ENCODE results near the gene ANKRD10.
A peak's percentile ranks its signal among the peaks of the same experiment; 100 is the strongest.

Gene ANKRD10

GRCh38 chr13:110924639-110924934 lies 9.7 kb upstream of the ANKRD10 start:
- H3K4me1 ChIP-seq (ENCODE audit: control insufficient read depth, insufficient read depth, low read length), result peaks cover 3% of the 10 kb centered on the region; the same call in 1 of the 2 replicates
- no peak overlapping the region for H3K27ac ChIP-seq (ENCODE audit: low read depth, low read length)
- no peaks in the 10 kb centered on the region for H3K27me3 ChIP-seq (ENCODE audit: control insufficient read depth, insufficient read depth, low read length)

DNA sequence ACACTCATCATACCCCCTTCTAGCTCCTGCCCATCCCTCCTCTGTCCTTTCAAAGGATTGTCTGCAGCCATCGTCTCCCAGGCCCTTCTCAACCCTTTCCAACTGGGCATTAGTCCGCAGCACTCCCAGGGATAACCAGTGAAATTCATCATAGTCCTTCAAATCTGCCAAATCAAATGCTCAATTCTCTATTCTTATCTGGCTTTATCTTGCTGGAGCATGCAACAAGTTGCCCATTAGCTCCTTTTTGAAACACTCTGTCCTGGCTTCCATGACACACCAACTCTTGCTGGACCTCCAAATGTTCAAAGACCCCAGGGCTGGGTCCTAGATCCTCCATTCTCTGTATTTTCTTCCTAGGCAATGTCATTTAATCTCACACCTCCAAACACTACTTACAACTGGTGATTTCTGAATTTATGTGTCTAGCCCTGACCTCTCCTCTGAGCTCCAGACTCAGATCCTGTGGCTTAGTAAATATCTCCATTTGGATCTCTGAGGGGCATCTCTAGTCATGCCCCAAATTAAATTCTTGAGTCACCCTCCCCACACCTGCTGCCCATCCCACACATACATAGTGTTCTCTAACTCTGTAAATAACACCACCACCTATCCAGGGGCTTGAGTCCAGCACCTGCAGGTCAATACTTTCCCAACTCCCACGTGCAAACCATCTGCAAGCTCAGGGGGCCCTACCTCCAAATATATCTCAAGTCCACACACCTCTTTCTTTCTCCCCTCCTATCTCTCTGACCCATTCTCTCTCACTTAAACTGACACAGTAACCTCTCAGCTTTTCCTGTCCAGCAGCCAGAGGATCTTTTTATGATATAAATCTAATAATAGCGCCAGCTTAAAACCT lies 9.1 kb upstream of the ANKRD10 start:
- H3K36me3 ChIP-seq (ENCODE audit: control insufficient read depth, insufficient read depth, low read length), result no peaks in the 10 kb centered on the region
- no peak overlapping the region for H3K9ac ChIP-seq (ENCODE audit: low read depth, low read length)
- no peaks in the 10 kb centered on the region for H3K27me3 ChIP-seq (ENCODE audit: control insufficient read depth, insufficient read depth, low read length)
- no peaks in the 10 kb centered on the region for H3K9me3 ChIP-seq (ENCODE audit: control insufficient read depth, insufficient read depth, low read length)
- no peak overlapping the region for H3K27ac ChIP-seq (ENCODE audit: low read depth, low read length)
- peaks cover 3% of the 10 kb centered on the region; the same call in 1 of the 2 replicates for H3K4me1 ChIP-seq (ENCODE audit: control insufficient read depth, insufficient read depth, low read length)
- no peak overlapping the region for H3K4me3 ChIP-seq (ENCODE audit: low read depth, low read length)

More at GRCh38 chr13:110924639-110924934, 9.7 kb upstream of the ANKRD10 start:
- Histone ChIP-seq H3K9me3 (ENCODE audit: control insufficient read depth, insufficient read depth, low read length) (no peaks in the 10 kb centered on the region), H3K36me3 (ENCODE audit: control insufficient read depth, insufficient read depth, low read length) (no peaks in the 10 kb centered on the region), H3K9ac (ENCODE audit: low read depth, low read length) (no peak overlapping the region), H3K4me3 (ENCODE audit: low read depth, low read length) (no peak overlapping the region)

DNA sequence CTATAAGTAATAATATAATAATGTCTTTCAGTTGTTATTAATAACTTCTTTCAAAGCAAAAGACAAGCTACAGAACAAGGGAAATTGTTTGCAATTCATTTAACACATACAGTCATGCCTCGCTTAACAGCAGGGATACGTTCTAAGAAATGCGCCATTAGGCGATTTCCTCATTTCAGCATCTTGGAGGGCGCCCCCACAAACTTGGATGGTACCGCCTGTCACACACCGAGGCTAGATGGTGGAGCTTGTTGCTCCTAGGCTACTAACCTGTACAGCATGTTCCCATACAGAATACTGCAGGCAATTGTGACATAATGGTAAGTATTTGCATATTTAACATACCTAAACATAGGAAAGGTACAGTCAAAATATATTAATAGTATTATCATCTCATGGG lies 8.2 kb upstream of the ANKRD10 start:
- no peak overlapping the region for H3K27ac ChIP-seq (ENCODE audit: low read depth, low read length)
- no peaks in the 10 kb centered on the region for H3K27me3 ChIP-seq (ENCODE audit: control insufficient read depth, insufficient read depth, low read length)
- H3K9ac ChIP-seq (ENCODE audit: low read depth, low read length), result no peak overlapping the region
- no peaks in the 10 kb centered on the region for H3K9me3 ChIP-seq (ENCODE audit: control insufficient read depth, insufficient read depth, low read length)
- H3K4me3 ChIP-seq (ENCODE audit: low read depth, low read length), result no peak overlapping the region
- H3K36me3 ChIP-seq (ENCODE audit: control insufficient read depth, insufficient read depth, low read length), result no peaks in the 10 kb centered on the region
- peaks cover 3% of the 10 kb centered on the region; the same call in 1 of the 2 replicates for H3K4me1 ChIP-seq (ENCODE audit: control insufficient read depth, insufficient read depth, low read length)

DNA sequence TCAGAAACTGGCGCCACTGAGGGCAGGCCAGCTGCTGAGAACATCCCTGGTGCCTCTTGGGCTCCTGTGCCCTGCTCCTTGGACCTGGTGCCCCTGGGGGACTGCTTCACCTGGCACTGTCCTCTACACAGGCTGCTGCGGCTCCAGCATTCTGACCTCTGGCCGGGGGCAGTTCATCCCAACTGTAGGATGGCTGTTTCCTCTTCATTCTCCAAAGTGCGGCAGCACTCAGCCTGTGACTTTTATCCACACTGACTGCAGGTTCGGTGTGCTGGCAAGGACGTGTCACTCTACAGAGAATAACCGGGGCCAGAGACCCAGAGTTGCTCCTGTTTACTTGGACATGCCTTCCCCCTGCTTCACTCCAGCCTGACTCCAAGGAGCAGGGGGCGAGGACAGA lies 7.6 kb upstream of the ANKRD10 start:
- no peak overlapping the region for H3K9ac ChIP-seq (ENCODE audit: low read depth, low read length)
- no peak overlapping the region for H3K27ac ChIP-seq (ENCODE audit: low read depth, low read length)
- no peaks in the 10 kb centered on the region for H3K9me3 ChIP-seq (ENCODE audit: control insufficient read depth, insufficient read depth, low read length)
- H3K36me3 ChIP-seq (ENCODE audit: control insufficient read depth, insufficient read depth, low read length), result no peaks in the 10 kb centered on the region
- H3K4me3 ChIP-seq (ENCODE audit: low read depth, low read length), result no peak overlapping the region
- no peaks in the 10 kb centered on the region for H3K27me3 ChIP-seq (ENCODE audit: control insufficient read depth, insufficient read depth, low read length)
- peaks cover 3% of the 10 kb centered on the region; the same call in 1 of the 2 replicates for H3K4me1 ChIP-seq (ENCODE audit: control insufficient read depth, insufficient read depth, low read length)

GRCh38 chr13:110921695-110922094 lies 6.8 kb upstream of the ANKRD10 start:
- Histone ChIP-seq H3K27ac (ENCODE audit: low read depth, low read length) (no peak overlapping the region), H3K9me3 (ENCODE audit: control insufficient read depth, insufficient read depth, low read length) (no peaks in the 10 kb centered on the region)

DNA sequence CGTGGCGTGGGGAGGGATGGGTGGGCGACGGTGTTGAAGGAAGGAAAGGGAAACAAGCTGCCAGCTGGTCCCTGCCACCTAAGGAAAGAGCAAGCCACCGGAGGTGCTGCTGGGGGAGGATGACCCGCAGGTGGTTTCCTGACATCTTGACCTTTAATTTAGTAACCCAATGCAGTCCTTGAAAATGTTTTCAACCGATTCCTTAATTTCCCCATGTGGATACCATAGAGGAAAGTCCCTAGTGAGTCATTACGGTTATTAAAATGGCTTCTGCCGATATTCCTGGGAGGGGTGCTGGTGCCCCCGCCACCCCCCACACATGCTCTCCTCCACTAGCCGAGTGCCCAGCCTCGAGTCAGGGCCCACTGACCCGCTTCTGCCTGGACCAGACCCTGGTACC lies 6.3 kb upstream of the ANKRD10 start:
- Histone ChIP-seq H3K9ac (ENCODE audit: low read depth, low read length) (no peak overlapping the region), H3K27ac (ENCODE audit: low read depth, low read length) (no peak overlapping the region), H3K4me3 (ENCODE audit: low read depth, low read length) (no peak overlapping the region), H3K9me3 (ENCODE audit: control insufficient read depth, insufficient read depth, low read length) (no peaks in the 10 kb centered on the region), H3K27me3 (ENCODE audit: control insufficient read depth, insufficient read depth, low read length) (no peaks in the 10 kb centered on the region), H3K4me1 (ENCODE audit: control insufficient read depth, insufficient read depth, low read length) (peaks cover 6% of the 10 kb centered on the region), H3K36me3 (ENCODE audit: control insufficient read depth, insufficient read depth, low read length) (no peaks in the 10 kb centered on the region)

More at GRCh38 chr13:110921695-110922094, 6.8 kb upstream of the ANKRD10 start:
- no peaks in the 10 kb centered on the region for H3K36me3 ChIP-seq (ENCODE audit: control insufficient read depth, insufficient read depth, low read length)
- peaks cover 3% of the 10 kb centered on the region; the same call in 1 of the 2 replicates for H3K4me1 ChIP-seq (ENCODE audit: control insufficient read depth, insufficient read depth, low read length)
- H3K4me3 ChIP-seq (ENCODE audit: low read depth, low read length), result no peak overlapping the region
- no peak overlapping the region for H3K9ac ChIP-seq (ENCODE audit: low read depth, low read length)
- H3K27me3 ChIP-seq (ENCODE audit: control insufficient read depth, insufficient read depth, low read length), result no peaks in the 10 kb centered on the region

DNA sequence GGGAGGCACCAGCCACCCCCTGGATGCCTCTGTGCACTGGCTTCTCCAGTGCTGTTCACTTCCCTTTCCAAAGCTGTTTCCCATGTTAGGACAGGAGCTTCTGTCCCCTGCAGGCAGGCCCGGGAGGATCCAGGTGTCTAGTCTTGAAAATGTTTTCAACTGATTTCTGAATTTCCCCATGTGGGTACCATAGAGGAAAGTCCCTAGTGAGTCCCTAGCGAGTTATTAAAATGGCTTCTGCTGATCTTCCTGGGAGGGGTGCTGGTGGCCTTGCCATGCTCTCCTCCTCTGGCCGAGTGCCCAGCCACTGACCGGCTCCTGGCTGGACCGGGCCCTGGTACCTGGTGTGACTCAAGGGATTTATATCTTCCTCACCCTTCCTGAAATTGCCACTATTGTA lies 5.2 kb upstream of the ANKRD10 start:
- Histone ChIP-seq H3K4me3 (ENCODE audit: low read depth, low read length) (no peak overlapping the region), H3K27me3 (ENCODE audit: control insufficient read depth, insufficient read depth, low read length) (no peaks in the 10 kb centered on the region), H3K9ac (ENCODE audit: low read depth, low read length) (no peak overlapping the region), H3K36me3 (ENCODE audit: control insufficient read depth, insufficient read depth, low read length) (no peaks in the 10 kb centered on the region), H3K27ac (ENCODE audit: low read depth, low read length) (no peak overlapping the region), H3K4me1 (ENCODE audit: control insufficient read depth, insufficient read depth, low read length) (peaks cover 6% of the 10 kb centered on the region; the same call in 1 of the 2 replicates), H3K9me3 (ENCODE audit: control insufficient read depth, insufficient read depth, low read length) (no peaks in the 10 kb centered on the region)

DNA sequence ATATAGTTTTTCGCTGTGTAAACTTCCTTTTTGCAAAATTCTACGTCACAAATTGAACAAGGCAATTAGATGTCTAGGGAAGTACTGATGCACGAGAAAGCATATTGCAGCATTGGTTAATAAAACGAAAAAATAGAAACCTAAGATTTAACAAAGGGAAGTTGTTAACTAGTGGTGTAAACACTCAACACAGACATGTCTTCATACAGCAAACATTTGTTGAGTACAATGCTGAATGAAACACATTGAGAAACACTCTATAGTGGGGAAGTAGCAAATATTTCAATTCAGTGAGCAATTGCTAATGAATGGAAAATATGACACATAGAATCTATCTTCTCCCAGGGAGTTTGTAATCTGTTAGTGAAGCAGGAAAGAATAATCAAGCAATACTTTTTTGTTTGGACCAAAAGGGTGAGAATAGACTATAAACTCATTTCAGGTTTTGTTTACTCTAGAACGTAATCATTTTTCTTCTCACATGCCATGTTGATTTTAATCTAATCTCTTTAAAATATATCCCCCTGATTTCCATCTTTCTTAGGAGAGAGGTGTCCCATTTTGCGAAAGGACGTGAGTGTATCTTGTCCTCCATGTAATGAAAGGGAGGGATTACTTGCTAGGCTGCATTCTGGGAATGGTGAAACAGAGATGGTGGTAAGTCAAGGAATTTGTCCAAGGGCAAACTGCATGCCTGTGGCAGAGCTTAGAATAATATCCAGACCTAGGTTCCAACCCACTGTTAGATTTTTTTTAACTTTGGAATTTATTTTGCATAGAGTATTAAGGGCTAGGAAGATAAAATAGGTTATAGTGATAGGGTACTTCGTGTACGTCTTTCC lies 1.7 kb upstream of the ANKRD10 start:
- Histone ChIP-seq H3K9ac (ENCODE audit: low read depth, low read length) (no peak overlapping the region), H3K9me3 (ENCODE audit: control insufficient read depth, insufficient read depth, low read length) (no peaks in the 10 kb centered on the region), H3K27me3 (ENCODE audit: control insufficient read depth, insufficient read depth, low read length) (no peaks in the 10 kb centered on the region), H3K27ac (ENCODE audit: low read depth, low read length) (no peak overlapping the region), H3K4me3 (ENCODE audit: low read depth, low read length) (peak overlapping the region; percentile 79), H3K4me1 (ENCODE audit: control insufficient read depth, insufficient read depth, low read length) (peaks cover 16% of the 10 kb centered on the region), H3K36me3 (ENCODE audit: control insufficient read depth, insufficient read depth, low read length) (no peaks in the 10 kb centered on the region)

DNA sequence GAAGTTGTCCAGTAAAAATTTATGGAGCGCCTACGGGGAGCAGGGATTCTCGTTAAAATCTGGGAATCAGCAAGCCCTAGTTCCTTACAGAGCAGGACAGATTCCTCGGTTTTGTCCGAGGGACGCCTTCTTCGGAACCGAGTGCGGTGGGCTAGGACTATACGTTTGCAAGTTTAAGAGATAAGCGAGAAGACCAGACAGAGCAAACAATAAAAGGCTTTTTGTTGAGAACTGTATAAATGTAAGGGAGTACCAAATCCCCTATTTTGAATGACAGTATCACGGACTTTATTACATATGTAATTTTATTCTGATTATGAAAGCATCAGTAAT lies 971 bp upstream of the ANKRD10 start:
- Histone ChIP-seq H3K27ac (ENCODE audit: low read depth, low read length) (peak overlapping the region; percentile 93), H3K27me3 (ENCODE audit: control insufficient read depth, insufficient read depth, low read length) (no peaks in the 10 kb centered on the region), H3K4me1 (ENCODE audit: control insufficient read depth, insufficient read depth, low read length) (peaks cover 17% of the 10 kb centered on the region), H3K9me3 (ENCODE audit: control insufficient read depth, insufficient read depth, low read length) (no peaks in the 10 kb centered on the region), H3K9ac (ENCODE audit: low read depth, low read length) (peak overlapping the region; percentile 82), H3K4me3 (ENCODE audit: low read depth, low read length) (peak overlapping the region; percentile 79), H3K36me3 (ENCODE audit: control insufficient read depth, insufficient read depth, low read length) (no peaks in the 10 kb centered on the region)

GRCh38 chr13:110914331-110915056 lies 375 bp downstream of the ANKRD10 start:
- Histone ChIP-seq H3K27me3 (ENCODE audit: control insufficient read depth, insufficient read depth, low read length) (no peaks in the 10 kb centered on the region), H3K4me3 (ENCODE audit: low read depth, low read length) (peak overlapping the region; percentile 98), H3K36me3 (ENCODE audit: control insufficient read depth, insufficient read depth, low read length) (peaks cover 13% of the 10 kb centered on the region), H3K9me3 (ENCODE audit: control insufficient read depth, insufficient read depth, low read length) (no peaks in the 10 kb centered on the region), H3K27ac (ENCODE audit: low read depth, low read length) (peak overlapping the region; percentile 98), H3K4me1 (ENCODE audit: control insufficient read depth, insufficient read depth, low read length) (peaks cover 31% of the 10 kb centered on the region), H3K9ac (ENCODE audit: low read depth, low read length) (peak overlapping the region; percentile 99)

DNA sequence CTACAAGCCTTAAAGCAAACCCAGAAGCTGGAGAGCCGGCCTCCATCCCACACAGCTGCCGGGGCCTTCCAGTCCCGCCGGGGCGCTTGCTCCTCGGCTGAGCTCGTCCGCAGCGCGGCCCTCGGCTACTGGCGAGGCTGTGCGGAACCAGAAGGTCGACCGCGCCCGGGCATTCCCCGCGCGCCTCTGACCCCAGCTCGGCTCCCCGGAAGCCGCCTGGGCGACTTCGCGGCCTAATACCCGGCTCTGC lies 863 bp downstream of the ANKRD10 start:
- Histone ChIP-seq H3K27ac (ENCODE audit: low read depth, low read length) (peak overlapping the region; percentile 98), H3K27me3 (ENCODE audit: control insufficient read depth, insufficient read depth, low read length) (no peaks in the 10 kb centered on the region), H3K9me3 (ENCODE audit: control insufficient read depth, insufficient read depth, low read length) (no peaks in the 10 kb centered on the region)

More for the DNA sequence above, 863 bp downstream of the ANKRD10 start:
- peak overlapping the region; percentile 99 for H3K9ac ChIP-seq (ENCODE audit: low read depth, low read length)
- H3K4me3 ChIP-seq (ENCODE audit: low read depth, low read length), result peak overlapping the region; percentile 98
- peaks cover 36% of the 10 kb centered on the region for H3K4me1 ChIP-seq (ENCODE audit: control insufficient read depth, insufficient read depth, low read length)
- H3K36me3 ChIP-seq (ENCODE audit: control insufficient read depth, insufficient read depth, low read length), result peaks cover 18% of the 10 kb centered on the region
